Stimulated activated CD8-positive, alpha-beta memory T cell treated with anti-CD3 and anti-CD28 coated beads, Interleukin-15, amount 100 ng/mL, for 24 hours (primary cell): ENCODE measurements around the gene HEY2.
"Not testable (repeated sequence)": the region's sequence is repeated elsewhere in the genome, so short reads cannot be mapped to it uniquely, and the experiment has no call there.

Experiments
- DNase-seq: peaks from one replicate; pipeline ENCODE4 v3.0.0-alpha.2; 2020; ENCODE audit warnings: low read depth

The HEY2 gene

DNA sequence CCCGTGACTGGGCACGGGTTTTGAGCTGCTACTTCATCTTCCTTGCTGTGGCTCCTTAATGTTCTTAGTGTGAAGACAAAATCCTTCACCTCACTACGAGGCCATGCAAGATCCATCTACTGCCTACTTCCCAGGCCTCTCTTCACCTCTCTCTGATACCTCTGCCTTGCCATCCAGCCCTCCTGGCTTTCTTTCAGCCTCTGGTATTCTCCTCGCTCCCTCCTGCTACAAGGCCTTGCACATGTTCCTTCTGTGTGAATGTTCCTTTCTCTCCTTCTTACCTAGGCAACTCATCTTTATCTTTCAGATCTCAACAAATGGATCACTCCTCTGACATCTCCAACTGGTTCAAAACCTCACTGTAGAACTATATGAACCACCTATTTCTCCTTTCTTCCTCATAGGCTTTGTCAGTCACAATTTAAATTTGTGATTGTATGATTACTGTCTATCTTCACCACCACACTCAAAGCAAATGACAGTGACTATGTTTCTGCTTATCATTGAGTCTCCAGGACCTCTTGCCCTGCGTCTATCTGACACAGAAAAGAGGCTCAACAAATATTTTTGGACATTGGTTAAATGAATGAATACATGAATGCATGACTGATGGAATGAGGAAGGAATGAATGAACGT is 19.8 kb downstream of the HEY2 start:
- DNase-seq = no peak

DNA sequence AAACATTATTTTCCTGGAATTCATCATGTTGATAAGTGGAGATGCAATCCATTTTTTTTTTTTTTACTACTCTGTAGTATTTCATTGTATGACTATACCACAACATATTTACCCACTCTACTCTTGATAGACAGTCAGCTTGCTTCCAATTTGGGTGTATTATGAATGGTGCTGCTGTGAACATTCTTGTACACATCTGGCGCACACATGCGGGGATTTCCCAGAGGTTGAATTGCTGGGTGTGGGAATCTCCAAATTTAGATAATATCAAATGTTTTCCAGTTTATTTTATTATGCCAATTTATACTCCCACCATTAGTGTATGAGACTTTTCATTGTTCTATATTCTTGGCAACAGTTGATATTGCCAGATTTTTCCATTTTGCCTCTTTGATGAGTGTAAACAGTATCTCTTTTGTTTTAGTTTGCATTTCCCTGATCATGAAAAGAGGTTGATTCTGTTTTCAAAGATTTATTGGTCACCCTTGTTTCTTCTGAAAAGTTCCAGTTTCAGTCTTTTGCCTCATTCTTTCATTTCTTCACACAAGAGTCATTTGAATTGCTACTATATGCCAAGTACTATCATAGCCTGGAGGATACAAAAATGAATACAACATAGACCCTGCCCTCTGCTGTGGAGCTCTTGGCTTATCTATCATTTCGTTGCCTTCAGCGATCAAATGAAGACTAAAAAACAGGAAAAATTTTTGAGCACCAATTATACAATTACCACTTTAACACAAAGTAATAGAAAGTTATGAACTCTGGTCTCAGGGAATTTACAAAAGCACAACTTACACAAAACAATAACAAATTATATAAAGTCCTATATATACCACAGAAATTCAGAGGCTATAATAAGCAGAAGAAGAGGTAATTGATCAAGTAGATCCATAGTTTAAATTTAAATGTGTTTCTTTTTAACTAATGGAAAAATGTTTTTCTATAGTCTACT is 24.2 kb downstream of the HEY2 start:
- no peak for DNase-seq

DNA sequence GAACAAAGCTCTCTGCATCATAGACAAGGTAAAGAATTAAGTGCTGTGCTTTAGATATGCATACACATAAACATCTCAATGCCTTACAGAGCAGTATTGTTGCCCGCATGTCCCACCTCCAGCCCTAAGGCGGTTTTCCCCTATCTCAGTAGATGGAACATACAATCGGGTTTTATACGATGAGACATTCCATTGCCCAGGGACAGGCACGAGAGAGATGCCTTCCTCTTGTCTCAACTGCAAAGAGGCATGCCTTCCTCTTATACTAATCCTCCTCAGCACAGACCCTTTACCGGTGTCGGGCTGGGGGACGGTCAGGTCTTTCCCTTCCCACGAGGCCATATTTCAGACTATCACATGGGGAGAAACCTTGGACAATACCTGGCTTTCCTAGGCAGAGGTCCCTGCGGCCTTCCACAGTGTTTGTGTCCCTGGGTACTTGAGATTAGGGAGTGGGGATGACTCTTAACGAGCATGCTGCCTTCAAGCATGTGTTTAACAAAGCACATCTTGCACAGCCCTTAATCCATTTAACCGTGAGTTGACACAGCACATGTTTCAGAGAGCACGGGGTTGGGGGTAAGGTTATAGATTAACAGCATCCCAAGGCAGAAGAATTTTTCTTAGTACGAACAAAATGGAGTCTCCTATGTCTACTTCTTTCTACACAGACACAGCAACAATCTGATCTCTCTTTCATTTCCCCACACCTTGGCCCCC is 26.8 kb downstream of the HEY2 start:
- not testable (repeated sequence) for DNase-seq

DNA sequence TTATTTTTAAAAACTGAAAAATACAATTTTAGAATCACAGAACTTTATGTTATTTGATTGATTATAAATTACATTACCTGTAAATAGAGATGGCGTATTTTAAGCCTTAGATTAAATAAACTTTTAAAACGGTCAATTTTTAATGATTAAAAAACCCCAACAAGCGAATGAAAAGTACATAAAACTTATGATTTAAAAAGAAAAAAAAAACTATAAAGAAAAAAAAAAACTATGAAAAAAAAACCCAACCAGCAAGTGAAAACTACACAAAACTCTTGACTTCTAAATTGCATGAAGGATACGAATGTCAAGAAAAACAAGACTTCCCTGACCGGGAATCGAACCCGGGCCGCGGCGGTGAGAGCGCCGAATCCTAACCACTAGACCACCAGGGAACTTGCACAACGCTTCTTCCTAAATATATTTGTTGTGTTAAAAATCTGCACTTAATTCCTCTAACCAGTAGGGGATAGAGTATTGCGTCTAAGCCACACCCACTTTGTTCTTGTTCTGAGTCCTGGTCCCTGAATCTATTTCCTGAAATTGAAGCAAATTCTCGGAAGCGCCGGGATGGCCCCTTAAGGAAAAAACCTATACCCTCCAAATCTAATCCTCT is 30.6 kb downstream of the HEY2 start:
- peak; percentile 76 for DNase-seq

DNA sequence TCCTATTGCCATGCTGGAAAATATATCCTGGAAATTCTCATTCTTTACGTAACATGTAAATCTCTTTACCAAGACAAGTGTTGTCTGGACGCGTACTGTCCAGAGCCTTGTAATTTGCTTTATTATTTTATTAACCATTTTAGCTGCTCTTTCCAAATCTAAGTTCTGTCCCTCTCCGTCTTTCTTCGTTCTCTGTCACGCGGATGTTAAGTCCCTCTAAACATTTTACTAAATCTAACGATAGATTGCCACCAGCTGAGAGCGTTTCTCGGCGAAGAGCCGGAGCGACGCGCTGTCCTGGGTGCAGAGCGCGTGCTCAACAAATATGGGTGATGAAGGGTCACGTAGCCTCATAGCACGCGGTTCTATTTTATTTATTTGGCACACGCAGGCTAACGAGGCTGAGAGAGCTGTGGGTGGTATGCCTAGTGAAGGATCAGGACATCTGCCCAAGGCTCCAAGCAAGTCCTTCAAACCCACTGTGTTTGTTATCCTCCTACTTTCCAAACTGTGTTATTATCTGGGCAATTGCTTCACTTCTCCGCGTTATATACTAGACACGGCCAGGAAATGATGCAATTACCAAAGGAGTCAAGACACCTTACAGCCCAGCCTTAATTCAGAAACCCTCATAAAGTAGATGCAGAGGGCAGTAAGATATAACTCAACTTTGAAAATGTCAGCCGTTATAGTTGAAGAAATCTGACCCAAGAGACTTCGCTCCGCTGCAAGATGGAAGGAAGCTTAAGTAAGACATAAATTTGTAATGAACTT is 31.3 kb downstream of the HEY2 start:
- DNase-seq = no peak

DNA sequence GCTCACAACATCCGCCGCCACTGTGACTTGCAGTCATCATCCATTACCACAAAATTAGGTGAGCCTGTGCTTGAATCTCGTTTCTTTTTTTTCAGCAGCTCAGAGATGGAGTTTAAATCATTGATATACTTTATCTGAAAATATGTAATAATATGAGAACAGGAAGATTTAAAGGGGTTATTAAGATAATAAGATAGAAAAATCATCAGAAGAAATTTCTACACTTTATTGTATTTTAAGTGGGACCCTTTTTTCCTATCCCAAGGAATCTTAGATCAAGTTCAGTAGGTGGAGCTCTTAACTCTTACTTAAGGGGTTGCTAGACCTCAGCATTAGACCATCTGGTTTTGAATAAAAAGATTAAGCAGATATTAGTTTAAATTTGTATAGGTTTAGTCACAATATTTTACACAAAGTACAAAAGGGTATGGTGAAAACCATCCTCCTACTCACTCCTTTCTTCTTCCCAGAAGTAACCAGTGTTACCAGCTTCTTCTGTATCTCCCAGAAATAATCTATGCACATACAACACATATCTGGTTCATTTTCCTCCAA is 32.0 kb downstream of the HEY2 start:
- DNase-seq = no peak

DNA sequence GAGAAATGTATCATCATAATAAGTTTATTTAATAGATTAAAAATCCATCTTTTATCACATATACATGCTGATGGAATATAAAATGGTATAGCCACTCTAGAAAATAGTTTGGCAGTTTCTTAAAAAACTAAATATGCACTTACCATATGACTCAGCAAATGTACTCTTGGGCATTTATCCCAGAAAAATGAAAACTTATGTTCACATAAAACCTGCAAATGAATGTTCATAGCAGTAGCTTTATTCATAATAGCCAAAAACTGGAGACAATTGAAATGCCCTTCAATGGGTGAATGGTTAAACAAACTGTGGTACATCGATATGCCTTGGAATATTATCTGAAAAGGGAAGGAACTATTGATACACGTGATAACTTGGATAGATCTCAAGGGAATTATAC is 34.9 kb downstream of the HEY2 start:
- no peak for DNase-seq

DNA sequence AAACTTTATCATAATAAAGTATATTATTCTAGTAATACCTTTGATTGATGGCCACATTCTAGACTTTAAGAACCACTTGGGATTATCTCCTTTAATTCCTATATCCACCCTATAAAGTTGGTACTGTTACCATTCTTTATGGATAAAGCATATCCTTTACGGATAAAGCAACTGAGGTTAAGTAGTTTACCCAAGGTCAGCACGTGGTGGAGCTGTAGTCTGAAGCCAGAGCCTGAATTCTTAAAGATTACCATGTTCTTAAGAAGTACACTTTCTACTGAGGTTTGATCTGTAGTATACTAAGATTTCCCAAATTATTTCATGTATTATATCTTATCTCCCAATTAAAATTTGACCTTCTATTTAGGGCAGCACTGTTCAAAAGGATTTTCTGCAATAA is 38.4 kb downstream of the HEY2 start:
- DNase-seq = no peak

DNA sequence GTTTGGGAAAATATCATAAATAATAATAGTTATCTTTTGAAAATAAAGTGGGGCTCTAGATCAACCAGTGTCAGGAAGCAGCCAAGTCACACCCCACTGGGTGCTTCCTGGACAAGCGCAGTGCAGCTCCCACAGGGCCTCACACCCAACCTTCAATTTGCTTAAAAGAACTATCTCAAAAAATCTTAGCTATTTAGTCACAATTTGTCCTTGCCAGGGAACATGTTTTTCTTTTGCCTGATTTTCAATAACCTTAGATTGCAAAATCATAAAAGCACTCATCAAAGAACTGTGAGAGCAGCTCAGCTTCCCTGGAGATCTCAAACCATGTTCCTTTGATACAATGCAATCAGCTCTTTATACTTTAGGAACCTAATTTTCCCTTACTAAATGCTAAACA is 39.7 kb downstream of the HEY2 start:
- DNase-seq = no peak

DNA sequence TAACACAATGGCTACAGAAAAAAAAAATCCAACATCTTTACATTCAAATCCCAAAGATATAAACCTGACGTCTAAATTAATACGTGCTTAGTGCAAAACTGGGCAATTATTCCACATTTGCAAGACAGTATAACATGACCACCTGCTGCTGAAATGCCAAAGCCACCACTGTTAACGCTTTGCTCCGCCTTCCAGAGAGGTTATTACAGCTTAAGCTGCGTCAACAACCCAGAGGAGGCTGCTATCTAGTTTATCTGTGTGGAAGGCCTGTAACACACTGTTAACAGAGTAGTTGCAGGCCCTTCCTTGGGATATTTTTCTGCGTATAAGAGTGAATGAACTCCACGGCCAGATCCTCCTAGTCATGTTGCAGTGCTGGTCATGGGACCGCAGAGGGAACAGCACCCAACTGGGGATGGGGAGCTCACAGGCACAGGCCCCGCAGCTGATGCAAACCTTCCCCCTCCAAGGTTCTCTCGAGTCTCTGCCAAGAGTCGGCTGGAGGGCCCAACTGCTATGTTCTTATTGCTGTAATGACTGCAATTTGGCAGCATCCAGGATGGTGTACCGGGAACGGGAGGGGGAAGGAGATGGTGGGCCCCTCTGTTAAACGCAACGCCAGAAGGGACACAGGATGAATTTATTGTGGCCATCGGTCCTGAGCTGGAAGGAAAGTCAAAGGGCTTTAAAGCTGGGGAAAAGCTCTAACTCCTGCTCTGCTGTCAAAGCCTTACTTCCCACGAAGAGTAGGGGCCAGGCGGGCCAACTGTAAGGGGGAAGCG is 40.3 kb downstream of the HEY2 start:
- DNase-seq = no peak

GRCh38 chr6:125790358-125791150 is 41.1 kb downstream of the HEY2 start, which contains the start of gene NCOA7:
Gene NCOA7 (plus strand): TSS chr6:125790960. CDS start chr6:125815355, 24,395 bp downstream.
- peak; percentile 44 for DNase-seq

- no peak for DNase-seq
Observed at GRCh38 chr6:125791151-125791819, 41.9 kb downstream of the HEY2 start.

- no peak for DNase-seq
Observed at GRCh38 chr6:125791820-125792165, 42.4 kb downstream of the HEY2 start.

GRCh38 chr6:125792172-125792571 is 42.7 kb downstream of the HEY2 start:
- DNase-seq = no peak

- DNase-seq = no peak
Observed at GRCh38 chr6:125792680-125793079, 43.2 kb downstream of the HEY2 start.

DNA sequence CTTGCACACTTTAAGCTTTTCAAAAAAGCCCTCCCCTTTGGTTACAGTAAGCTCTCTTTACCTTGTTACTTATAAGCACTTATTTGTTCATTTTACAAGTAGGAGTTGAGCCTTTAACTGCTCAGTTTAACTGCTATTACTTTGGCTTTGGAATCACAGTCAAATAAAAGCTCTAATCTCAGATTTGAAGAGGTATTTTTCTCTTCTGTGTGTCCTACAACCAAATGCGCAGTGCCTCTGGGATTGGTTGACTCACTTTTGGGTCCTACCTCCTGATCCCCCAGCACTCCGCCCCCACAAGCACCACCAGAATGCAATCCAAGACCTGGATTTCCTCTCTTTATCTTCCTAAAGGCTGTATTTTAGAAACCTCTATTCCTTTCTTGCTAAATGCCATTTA is 43.8 kb downstream of the HEY2 start:
- no peak for DNase-seq

GRCh38 chr6:125793863-125794262 is 44.4 kb downstream of the HEY2 start:
- no peak for DNase-seq

GRCh38 chr6:125794342-125795137 is 45.1 kb downstream of the HEY2 start:
- DNase-seq = no peak
